G401 (cell line): ENCODE measurements around the gene TMPRSS11D. TPM values are rescaled to one million over a fixed set of nuclear protein-coding genes. Genes with fewer than 3 reads are reported as not detected.

ENCODE experiments used
- DNase-seq: peaks from one replicate; pipeline ENCODE4 v3.0.0-alpha.2; 2015; ENCODE audit warnings: low spot score
- in situ Hi-C: cut with HindIII; loops from 2 replicates; pipeline ENCODE4 v1.10.0; 2016; ENCODE audit warnings: low sequenced_read_pairs, mixed read lengths
- total RNA-seq: library from RNA; depleted of rRNA; stranded (reverse); fragments of >200 nt; shearing (Covaris generic); gene quantifications from 2 replicates; pipeline ENCODE4 v1.2.3, GENCODE V29; 2014; rRNA removed

The TMPRSS11D gene, protein sequence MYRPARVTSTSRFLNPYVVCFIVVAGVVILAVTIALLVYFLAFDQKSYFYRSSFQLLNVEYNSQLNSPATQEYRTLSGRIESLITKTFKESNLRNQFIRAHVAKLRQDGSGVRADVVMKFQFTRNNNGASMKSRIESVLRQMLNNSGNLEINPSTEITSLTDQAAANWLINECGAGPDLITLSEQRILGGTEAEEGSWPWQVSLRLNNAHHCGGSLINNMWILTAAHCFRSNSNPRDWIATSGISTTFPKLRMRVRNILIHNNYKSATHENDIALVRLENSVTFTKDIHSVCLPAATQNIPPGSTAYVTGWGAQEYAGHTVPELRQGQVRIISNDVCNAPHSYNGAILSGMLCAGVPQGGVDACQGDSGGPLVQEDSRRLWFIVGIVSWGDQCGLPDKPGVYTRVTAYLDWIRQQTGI
- not detected in 2 replicates for total RNA-seq

DNA sequence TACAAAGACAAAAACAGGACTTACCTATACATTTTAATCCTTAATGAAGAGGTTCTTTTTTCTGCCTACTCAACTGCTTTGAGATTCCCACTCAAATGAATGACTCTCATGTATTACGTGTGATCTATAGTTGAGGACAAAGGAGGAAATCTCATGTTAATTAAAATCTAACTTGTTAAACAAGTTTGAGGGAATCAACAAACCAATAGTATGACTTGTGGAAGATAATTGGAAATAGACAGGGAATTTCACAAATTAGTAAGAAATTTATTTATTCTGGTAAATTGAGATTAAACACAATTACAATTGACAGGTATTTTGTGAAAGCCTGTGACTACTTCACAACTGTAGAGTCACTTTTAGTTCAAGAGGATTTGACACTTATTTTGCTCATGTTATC lies at the start of gene TMPRSS11D:
Gene TMPRSS11D, minus strand, starts transcription at position 101 of the 400 bp plus-strand sequence. Its CDS starts 69 bp downstream, at position 32.
- in situ Hi-C loops: no loop called here

DNA sequence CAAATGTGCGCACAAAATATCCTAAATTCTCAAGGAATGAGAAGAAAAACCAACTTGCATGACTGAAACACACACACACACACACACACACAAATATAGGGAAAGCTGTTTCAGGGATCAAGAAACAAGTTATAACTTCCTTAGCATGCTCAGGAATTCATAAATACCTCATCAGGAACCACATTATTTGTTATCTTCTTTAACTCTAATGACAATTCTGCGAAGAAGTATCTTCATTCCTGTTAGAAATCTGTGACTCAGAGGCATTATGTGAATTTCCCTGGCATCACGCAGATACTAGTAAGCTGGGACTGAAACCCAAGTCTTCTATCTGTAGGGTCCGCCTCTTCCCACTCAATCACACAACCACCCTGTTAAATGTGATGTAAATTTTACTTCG lies 49.2 kb upstream of the TMPRSS11D start:
- in situ Hi-C loops: no loop called here
- no peak for DNase-seq

More for the DNA sequence above, at the start of gene TMPRSS11D:
- no peak for DNase-seq

DNA sequence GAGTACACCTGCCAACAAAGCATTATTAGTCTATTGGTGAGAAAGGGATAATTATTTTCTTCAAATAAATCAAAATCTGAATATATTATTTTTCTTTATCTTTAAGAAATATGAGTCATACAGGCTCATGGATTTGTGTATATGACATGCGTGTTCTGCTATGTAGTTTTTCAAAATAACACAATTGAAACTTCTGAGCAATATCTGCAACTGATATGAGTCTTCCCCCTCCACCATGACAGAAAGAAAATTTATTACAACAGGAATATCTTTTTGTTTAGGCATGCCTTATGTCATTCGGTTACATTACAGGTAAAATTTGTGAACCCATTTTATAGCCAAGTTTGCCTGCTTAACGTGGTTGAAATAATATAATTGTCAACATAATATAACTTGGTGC lies 47.5 kb upstream of the TMPRSS11D start:
- DNase-seq: no peak
- in situ Hi-C loops: no loop called here

DNA sequence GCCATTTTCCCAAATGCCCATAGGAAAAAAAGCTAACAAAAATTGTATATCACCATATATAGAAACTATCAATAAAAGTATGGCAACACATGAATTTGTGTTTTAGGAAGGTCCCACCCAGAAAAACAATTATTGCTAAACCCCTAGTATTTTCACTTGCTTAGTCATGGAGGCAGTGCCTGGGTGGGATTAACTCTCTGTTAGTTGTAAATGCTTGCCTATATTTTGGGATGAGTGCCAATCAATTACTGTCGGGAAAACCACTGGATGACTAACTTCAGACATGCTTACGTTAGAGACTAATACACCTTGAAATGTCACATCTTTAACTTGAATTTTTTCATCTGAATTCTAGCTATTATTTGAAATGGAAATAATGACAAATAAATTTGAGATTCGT lies 45.6 kb upstream of the TMPRSS11D start:
- DNase-seq: no peak
- in situ Hi-C loops: no loop called here

DNA sequence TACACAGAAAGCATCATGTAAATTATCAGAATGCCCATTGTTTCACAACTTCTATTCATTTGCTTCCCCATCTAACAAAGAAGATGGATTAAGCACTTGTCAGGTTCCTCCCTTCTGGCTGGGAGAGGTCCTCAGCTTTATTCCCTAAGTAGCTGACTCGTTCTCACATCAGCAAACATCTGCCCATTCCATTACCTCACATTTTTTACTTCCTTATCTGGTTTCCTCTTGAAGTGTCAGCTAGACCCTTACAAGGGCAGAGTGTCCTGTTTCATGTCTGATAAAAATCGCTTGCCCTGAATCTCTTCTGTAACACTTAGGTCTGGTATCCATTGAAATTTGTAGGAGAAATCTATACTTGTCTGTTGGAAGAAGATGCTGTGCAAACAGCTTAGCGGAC lies 44.7 kb upstream of the TMPRSS11D start:
- in situ Hi-C loops: no loop called here
- no peak for DNase-seq

DNA sequence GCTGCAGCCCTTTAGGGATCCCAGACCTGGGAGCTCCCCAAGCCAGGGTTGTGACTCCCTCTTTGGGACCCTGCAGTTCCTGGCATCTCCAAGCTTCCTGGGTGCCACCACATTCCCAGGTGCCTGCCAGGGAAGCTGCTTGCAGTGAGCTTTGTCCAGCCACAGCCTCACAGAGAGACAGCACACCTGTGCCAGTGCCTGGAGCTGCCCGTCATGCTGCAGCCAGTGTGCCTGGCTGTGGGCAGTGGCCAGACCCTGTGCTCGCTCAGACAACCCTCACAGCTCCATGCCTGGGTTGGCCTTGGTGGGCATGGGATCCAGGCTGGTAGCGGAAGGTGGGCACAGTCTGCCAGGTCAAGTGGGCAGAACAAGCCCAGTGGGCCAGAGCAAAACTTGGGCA lies 43.4 kb upstream of the TMPRSS11D start:
- in situ Hi-C loops: no loop called here
- no peak for DNase-seq

DNA sequence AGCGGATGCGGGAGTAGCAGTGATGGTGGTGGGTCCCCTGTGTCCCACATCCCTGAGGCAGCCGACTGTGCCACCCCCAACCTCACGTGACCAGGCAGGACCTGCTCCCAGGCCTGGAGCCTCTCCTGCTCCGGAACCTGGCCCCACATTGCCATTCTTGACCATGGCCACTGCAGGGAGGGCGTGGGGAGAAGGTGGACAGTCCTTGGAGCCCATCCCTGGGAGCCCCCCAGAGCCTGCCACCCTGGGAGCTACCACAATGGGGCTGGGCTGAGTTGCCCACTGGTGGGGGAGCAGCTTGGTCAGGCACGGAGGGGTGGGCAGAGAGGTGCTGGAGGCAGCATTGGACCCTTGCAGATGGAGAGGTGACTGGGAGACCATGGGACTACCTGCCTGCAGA lies 42.7 kb upstream of the TMPRSS11D start:
- in situ Hi-C loops: no loop called here
- no peak for DNase-seq

DNA sequence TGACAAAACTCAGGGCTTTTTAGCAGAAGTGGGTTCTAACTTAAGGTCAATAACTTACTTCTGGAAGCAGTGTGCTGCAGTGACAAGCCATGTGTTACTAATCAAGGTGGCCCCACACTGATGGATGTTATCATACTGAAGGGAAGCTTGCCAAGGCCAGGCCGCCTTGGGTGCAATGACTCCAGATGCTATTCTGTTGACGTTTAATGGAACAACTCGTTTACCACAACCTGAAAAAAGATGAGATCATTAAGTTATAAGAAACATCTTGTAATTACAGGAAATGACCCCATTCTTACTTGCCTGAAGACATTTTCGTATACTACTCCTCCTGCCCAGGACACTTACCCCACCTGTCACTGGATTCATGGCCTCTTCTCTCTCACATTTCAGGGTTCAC lies 38.9 kb upstream of the TMPRSS11D start:
- no peak for DNase-seq
- in situ Hi-C loops: no loop called here

DNA sequence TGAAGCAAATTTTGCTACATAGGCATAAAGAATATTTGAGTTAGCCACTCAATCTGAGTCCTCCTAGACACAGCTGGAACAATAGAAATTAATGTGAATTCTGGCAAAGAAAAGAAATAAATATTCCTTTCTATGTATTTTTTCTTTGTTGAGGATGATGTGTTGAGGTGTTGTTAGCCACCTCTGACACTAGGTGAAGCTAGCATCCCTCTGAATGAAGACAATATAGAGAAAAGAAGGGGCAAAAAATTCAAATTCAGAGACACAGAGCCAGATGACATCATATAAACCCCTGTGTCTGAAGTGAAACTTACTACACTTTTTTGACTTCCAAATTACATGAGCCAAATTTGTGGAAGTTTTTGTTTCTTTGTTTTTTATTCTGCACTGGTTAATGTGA lies 34.6 kb upstream of the TMPRSS11D start:
- in situ Hi-C loops: no loop called here
- no peak for DNase-seq

DNA sequence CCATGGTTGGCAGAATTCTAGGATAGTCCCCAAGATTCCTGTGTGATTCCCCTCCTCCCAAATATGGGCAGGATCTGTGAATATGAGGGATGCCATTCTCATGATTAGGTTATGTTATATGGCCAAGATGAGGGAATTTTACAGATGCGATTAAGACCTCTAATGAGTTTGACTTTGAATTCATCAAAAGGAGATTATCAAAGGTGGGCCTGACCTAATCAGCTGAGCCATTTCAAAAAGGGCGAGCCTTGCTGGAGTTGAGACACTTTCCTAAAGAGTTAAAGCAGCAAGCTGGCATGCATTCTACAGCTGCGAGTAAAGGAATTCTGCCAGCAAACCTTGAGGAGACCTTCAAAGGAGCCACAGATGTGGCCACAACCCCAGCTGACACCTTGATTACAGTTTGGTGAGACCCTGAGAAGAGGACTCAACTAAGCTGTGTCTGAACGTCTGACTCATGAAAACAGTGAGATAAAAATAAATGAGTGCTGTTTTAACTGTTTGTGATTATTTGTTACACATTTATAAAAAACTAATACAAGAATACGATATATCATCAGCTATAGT lies 31.7 kb upstream of the TMPRSS11D start:
- in situ Hi-C loops: no loop called here
- no peak for DNase-seq

DNA sequence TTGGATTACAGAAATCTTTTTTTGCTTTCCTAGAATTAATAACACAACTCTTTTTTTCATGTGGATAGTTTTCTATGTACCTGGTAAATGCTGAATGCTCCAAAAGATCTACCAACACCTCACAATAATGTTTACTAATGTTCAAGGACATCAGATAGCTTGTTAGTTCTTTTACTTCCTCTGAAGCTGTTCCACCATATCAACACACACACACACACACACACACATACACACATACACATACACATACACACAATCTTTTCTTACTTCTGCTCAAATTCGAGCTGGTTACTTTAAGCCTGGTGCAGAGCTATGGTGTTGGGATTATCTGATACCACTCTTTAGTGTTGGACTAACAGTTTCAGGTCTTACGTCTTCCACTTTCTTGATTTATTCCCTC lies 28.3 kb upstream of the TMPRSS11D start:
- no peak for DNase-seq
- in situ Hi-C loops: no loop called here

DNA sequence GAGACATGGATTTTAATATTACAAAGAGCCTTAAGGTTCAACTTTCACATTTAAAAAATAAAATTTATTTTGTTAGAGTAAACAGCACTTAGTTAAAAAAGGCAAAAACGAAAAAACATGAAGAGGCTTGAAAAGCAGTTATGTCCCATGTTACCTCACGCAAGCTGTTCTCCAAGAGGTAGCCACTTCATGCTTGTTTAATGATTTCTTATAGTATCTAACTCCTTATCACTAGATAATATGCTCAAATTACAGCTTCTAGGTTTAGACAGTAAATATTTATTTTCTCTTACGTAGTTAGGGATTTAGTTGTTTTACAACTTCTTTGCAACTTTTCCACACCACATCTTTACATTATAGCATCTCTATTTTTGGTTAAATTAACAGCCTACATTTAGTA lies 27.8 kb upstream of the TMPRSS11D start:
- DNase-seq: no peak
- in situ Hi-C loops: no loop called here

DNA sequence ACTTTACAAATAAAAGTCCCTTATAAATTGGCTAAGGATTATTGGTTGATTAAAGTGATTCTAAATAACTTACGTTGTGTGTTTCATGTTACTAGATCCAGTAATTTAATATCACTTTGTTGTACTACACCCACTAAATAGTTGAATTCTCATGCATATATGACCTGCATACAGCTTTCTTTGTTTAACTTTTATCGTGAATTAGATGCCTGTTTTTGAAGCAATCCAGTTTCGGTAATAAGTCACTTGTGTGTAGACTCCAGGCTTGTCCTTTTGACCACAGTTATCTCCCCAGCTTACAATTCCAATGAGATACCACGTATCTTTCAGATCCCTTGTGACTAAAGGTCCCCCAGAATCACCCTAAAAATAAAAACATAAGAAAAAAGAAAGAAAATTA lies 27.3 kb upstream of the TMPRSS11D start:
- no peak for DNase-seq
- in situ Hi-C loops: no loop called here

DNA sequence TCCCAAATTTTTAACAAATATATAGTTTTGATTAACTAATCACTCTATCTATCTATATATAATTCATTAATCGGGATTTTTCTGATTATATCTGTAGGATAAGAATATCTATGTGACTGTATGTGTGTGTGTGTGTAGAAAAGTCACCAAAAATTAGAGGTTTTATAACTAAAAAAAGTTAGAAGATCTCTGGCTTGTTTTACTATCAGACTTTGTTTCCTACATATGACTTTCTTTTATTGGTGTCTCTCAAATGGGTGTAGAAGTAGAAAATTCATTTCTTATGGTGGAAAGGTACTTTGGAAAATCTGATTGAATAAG lies 26.7 kb upstream of the TMPRSS11D start:
- in situ Hi-C loops: no loop called here

DNA sequence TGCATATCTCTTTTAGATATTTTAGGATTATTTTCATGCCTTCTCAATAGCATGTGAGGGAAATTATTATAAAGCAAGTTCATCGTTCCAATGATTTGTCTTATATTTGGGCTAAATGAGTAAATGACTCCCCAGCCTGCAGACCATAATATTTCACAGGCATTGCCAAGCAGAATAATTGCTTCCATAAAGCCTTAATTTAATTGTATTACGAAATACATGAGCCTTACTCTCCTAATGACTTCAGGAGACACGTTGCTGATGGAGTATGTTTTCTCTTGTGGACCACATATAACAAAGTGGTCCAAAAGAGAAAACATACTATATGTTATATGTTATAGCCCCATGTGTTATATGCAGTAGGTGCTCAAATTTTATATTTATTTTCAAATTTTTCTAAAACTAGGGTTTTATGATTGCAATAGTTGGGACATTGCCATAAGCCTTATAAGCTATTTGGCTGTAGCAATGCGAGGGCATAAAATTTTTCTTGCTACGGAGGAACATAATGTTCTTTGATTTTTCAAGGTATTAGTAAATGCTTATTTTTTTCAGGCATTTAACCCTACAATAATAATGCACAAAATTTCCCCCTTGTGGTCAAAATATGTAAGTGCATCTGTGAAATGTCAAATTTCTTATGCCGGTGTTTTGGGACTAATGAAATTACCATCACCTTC lies 26.2 kb upstream of the TMPRSS11D start:
- DNase-seq: no peak

More for the DNA sequence above, 26.7 kb upstream of the TMPRSS11D start:
- DNase-seq: no peak

DNA sequence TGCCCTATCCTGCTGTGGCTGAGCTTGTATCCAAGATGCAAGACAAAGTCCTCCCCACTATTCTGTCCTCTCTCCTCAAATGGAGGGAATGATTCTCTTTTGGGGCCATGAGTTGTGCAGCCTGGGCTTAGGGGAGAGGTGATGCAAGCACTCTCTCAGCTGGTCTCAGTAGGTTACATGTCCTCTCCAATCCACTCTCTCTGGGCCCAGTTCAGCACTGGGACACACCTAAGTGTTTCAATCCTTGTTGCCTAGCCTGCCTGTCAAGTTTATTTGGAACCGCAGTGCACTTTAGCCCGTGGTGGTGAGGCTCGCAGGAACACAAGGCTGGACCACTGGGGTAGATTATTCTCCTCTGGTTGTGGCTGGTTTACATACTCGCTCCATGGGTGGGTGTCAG lies 23.8 kb upstream of the TMPRSS11D start:
- in situ Hi-C loops: no loop called here
- no peak for DNase-seq

More for the DNA sequence above, 26.2 kb upstream of the TMPRSS11D start:
- in situ Hi-C loops: no loop called here

DNA sequence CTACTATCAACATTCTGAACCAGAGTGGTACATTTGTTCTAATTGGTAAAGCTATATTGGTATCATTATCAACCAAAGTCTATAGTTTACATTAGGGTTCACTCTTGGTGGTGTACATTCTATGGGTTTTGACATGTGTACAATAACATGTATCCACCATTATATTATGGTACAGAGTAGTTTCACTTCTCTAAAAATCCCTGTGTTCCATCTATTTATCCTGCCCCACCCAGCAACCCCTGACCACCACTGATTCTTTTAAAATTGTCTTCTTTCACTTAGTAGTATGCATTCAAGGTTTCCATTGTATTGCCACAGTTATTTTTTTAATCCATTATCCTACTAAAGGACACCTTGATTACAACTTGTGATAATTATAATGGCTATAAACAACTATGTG lies 15.3 kb upstream of the TMPRSS11D start:
- in situ Hi-C loops: no loop called here
- no peak for DNase-seq

DNA sequence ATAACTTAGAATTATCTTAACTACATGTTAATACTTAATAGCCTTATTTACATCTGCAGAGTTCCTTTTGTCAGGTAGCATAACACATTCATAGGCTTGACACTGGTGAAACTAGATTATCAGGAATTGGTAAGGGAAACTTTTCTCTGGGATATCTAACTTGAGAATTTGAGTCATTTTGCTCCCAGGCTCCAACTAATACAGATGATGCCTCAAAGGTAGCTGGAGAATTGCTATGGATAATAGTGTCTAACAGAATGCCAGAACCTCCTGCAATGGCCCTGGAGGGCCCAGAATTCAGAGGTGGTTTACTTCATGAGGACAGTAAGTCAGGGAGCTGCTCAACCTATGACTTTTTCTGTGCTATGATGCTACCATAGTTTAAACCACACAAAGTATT lies 13.9 kb upstream of the TMPRSS11D start:
- no peak for DNase-seq
- in situ Hi-C loops: no loop called here

DNA sequence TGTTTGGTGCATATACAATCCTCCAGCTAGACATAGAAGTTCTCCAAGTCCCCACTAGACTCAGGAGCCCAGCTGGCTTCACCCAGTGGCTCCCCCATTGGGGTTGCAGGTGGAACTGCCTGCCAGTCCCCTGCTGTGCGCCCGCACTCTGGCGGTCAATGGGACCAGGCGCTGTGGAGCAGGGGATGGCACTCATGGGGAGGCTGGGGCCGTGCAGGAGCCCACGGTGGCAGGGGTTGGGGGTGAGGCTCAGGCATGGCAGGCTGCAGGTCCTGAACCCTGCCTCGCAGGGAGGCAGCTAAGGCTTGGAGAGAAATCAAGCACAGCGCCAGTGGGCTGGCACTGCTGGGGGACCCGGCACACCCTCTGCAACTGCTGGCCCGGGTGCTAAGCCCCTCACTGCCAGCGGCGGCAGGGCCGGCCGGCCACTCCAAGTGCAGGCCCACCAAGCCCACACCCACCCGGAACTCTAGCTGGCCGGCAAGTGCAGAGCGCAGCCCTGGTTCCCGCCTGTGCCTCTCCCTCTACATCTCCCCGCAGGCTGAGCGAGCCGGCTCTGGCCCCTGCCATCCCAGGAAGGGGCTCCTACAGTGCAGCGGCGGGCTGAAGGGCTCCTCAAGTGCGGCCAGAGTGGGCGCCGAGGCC lies 12.7 kb upstream of the TMPRSS11D start:
- no peak for DNase-seq
- in situ Hi-C loops: no loop called here

DNA sequence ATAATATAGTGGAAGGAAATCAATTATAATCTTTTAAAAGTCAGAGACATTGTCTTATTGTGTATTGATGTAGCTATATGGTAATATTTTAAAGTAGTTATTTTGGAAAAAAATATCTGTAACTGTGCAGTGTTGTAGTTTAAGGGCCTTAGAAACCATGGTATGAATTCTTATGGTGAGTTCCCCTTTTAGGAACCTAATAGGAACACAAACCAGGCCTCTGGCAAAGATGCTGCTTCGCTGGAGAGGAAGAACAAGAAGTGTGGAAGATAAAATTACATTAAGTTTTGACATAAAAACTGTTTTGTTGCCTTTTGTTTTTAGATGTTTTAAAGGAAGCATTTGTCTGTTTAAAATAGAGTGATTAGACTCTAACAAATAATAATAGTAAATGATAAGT lies 10.9 kb upstream of the TMPRSS11D start:
- in situ Hi-C loops: no loop called here

More for the DNA sequence above, 10.9 kb upstream of the TMPRSS11D start:
- no peak for DNase-seq
